Measurements from ENCODE around the gene CAD.

DNA sequence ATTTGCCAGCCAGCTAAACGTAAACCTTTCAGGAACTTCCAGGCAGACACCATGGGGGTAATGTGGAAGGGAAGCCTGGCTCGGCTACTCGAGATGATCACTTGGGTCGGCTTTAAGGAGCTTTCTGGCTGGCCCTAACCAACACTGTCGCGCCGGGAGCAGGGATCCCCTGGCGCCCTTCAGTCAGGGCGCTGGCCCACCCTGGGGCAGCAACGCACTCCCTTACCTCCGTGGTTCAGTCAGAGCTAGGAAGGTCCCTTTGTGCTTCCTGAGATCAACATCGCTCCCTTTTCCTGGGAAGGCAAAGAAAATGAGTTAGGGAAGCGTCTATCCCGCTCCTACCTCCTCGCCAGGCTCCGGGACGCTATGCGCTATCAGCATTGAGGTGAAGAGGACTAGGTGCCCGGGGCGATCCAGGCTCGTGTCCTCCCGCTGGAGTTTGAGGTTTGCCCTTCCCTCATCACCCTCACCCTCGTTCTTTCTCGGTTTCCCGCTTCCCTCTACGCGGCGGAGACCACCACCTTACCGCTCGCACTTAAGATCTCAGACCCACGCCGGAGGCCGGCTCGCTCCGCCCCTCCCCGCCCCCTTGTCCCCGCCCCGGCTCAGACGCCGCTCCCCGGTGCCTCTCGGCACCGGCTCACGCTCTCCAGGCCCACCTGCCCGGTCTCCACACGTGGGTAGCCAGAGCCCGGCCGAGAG lies 5.8 kb upstream of the CAD start:
- TF ChIP-seq, protein P1, sequence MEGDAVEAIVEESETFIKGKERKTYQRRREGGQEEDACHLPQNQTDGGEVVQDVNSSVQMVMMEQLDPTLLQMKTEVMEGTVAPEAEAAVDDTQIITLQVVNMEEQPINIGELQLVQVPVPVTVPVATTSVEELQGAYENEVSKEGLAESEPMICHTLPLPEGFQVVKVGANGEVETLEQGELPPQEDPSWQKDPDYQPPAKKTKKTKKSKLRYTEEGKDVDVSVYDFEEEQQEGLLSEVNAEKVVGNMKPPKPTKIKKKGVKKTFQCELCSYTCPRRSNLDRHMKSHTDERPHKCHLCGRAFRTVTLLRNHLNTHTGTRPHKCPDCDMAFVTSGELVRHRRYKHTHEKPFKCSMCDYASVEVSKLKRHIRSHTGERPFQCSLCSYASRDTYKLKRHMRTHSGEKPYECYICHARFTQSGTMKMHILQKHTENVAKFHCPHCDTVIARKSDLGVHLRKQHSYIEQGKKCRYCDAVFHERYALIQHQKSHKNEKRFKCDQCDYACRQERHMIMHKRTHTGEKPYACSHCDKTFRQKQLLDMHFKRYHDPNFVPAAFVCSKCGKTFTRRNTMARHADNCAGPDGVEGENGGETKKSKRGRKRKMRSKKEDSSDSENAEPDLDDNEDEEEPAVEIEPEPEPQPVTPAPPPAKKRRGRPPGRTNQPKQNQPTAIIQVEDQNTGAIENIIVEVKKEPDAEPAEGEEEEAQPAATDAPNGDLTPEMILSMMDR (IDR thresholded peaks at IDR 0.05; ENCODE audit: low read depth, low read length, poor library complexity, severe bottlenecking) = no peak
- no peak for TF ChIP-seq EZH2phosphoT487 (IDR thresholded peaks at IDR 0.05; ENCODE audit: borderline replicate concordance, low read length)
